Stimulated activated naive B cell treated with anti-CD40 and anti-IgM and Interleukin-4, amounts not matched to agents 10 μg/mL and 1 μg/mL and 100 μg/mL, for 72 hours (primary cell): ENCODE results near the gene ATF1.

Experiments
- ATAC-seq, 2 donors: fragments of 150-1000 bp; cut with Tn5 transposase; replicated peaks; 2 replicates each; pipeline ENCODE4 v1.10.0; 2021; ENCODE audit warnings: moderate library complexity in 1 of 2
- DNase-seq: peaks from one replicate; pipeline ENCODE4 v3.0.0; 2021
- H3K27ac Mint-ChIP-seq: one replicate; pipeline ENCODE4 v1.8.0; 2022; ENCODE audit warnings: mild to moderate bottlenecking, mixed read lengths
- H3K27me3 Mint-ChIP-seq, 2 donors: one replicate each; pipeline ENCODE4 v1.8.0; 2022; ENCODE audit warnings: mixed read lengths in 2 of 2
- H3K36me3 Mint-ChIP-seq, 2 donors: one replicate each; pipeline ENCODE4 v1.8.0; 2022; ENCODE audit warnings: mixed read lengths in 2 of 2, mild to moderate bottlenecking in 1 of 2
- H3K4me1 Mint-ChIP-seq, 2 donors: one replicate each; pipeline ENCODE4 v1.8.0; 2022; ENCODE audit warnings: mixed read lengths in 2 of 2, mild to moderate bottlenecking in 1 of 2
- H3K4me3 Mint-ChIP-seq, 2 donors: one replicate each; pipeline ENCODE4 v1.8.0; 2022; ENCODE audit warnings: mild to moderate bottlenecking in 2 of 2, mixed read lengths in 2 of 2, moderate library complexity in 1 of 2
- H3K9me3 Mint-ChIP-seq, 2 donors: one replicate each; pipeline ENCODE4 v1.8.0; 2022; ENCODE audit warnings: mixed read lengths in 2 of 2, mild to moderate bottlenecking in 1 of 2

The ATF1 gene

DNA sequence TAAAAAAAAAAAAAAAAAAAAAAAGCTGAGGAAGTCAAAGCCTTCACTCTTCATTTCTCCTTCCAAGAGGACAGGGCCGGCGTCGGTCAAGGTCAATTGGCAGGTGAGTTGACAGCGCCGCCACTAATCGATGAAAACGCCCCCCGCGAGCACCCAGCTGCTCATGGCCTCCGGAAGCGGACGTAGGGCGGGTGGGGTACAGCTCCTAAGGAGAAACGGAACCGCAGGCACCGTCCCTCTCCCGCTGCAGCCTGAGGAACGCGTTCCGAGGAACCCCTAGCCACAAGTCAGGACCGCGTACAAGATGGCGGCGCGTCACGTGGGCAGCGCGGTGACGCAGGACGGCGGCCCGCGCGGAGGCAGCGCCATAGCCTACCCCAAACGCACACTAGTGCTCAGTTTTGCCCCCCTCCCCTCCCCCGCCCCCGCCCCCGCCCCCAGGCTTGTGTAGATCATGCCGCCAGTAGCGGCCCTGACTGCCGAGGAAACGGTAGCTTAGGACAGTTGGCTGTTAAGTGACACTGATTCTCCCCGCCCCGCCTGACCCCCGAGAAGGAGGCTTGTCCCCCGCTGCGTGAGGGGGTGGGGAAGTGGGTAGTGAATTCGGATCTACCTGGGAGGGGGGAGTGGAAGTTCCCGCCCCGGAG is at the start of gene ATF1:
Gene ATF1 (plus strand): TSS at position 463 of the 647 bp plus-strand sequence. CDS start 16,045 bp downstream, outside the sequence.
- Mint-ChIP-seq H3K36me3 (peaks cover 4 to 19% of the 10 kb centered on the region in 2 donors), H3K27me3 (no peaks in the 10 kb centered on the region), H3K27ac (peak within 1 kb of the TSS; percentile 99), H3K9me3 (peaks cover 3 to 4% of the 10 kb centered on the region in 2 donors), H3K4me3 (peak within 1 kb of the TSS; percentile 97 to 98), H3K4me1 (peaks cover 18 to 33% of the 10 kb centered on the region in 2 donors)
- ATAC-seq (peak; percentile 83 to 87), DNase-seq (peak; percentile 89)

DNA sequence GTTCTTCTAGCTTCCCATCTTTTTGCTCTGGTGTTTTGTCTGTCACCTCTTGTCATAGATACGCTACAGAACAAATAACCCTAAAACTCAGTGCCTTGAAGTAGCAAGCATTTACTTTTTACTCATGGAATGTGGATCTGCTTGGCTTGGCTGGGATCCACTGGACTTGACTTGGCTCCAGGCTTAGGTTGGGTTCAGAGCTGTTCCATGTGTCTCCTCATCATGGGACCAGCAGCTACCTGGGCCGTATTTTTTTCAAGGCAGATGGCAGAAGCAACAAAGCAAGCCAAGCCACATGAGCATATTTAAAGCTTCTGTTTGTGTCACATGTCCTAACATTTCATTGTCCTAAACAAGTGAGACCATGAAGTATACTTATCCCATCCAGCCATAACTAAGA is 48.7 kb upstream of the ATF1 start:
- peaks cover 18 to 33% of the 10 kb centered on the region in 2 donors for H3K36me3 Mint-ChIP-seq
- ATAC-seq = no peak
- DNase-seq = no peak
- no peaks in the 10 kb centered on the region for H3K4me1 Mint-ChIP-seq
- no peak overlapping the region for H3K27ac Mint-ChIP-seq
- no peaks in the 10 kb centered on the region for H3K27me3 Mint-ChIP-seq
- H3K9me3 Mint-ChIP-seq = no peaks in the 10 kb centered on the region
- no peak overlapping the region for H3K4me3 Mint-ChIP-seq

DNA sequence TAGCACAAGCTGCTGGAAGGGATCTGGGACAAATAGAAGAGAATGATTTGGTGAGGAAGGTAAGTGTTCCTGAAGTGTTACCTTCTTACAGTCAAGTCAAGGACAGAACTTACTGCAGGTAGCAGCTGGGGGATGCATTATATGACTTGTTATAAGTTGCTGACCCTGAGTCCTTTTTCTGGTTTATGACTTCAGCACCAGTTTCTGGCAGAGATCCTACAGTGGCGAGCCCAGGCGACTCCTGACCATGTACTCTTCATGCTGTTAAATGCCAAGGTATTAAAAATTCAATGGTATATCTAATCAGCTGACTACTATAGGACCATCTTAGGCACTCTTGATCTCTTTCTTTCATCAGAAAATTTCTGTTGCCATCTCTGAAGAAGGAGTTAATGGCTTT is 45.1 kb upstream of the ATF1 start:
- peaks cover 40 to 47% of the 10 kb centered on the region in 2 donors for H3K36me3 Mint-ChIP-seq
- no peak overlapping the region for H3K27ac Mint-ChIP-seq
- DNase-seq = no peak
- no peak overlapping the region for H3K4me3 Mint-ChIP-seq
- H3K4me1 Mint-ChIP-seq = peaks cover 8 to 12% of the 10 kb centered on the region in 2 donors
- no peaks in the 10 kb centered on the region for H3K27me3 Mint-ChIP-seq
- no peaks in the 10 kb centered on the region for H3K9me3 Mint-ChIP-seq
- ATAC-seq = no peak

DNA sequence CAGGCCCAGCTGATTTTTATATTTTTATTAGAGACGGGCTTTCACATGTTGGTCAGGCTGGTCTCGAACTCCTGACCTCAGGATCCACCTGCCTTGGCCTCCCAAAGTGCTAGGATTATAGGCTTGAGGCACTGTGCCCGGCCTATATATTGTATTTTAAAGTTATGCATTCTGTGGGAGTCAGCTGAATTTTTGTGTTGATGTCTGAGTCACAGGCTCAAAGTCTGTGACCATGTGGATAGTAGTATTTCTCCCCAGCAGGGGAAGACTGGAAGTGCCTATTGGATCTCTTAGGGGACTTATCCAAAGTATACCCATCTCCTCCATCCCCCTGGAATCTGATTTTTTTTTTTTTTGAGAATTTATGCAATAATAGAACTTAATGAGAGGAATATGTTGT is 43.8 kb upstream of the ATF1 start:
- Mint-ChIP-seq H3K9me3 (no peaks in the 10 kb centered on the region), H3K36me3 (peaks cover 38 to 53% of the 10 kb centered on the region in 2 donors), H3K4me1 (peaks cover 8 to 12% of the 10 kb centered on the region in 2 donors), H3K4me3 (no peak overlapping the region), H3K27me3 (no peaks in the 10 kb centered on the region), H3K27ac (no peak overlapping the region)
- DNase-seq = no peak
- no peak for ATAC-seq

DNA sequence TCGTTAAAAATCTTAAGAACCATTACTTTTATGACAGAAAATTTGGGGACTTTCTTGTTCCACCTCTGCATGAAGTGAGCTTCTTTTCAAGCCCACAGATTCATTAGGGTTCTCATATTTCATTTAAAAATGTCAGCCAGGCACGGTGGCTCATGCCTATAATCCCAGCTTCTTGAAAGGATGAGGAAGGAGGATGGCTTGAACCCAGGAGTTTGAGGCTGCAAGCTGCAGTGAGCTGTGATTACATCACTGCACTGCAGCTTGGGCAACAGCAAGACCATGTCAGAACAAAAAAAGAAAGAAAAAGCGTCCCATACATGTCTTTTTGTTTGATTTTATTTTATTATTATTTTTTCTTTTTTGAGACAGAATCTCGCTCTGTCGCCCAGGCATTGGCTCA is 43.4 kb upstream of the ATF1 start:
- H3K27me3 Mint-ChIP-seq = no peaks in the 10 kb centered on the region
- peaks cover 8 to 12% of the 10 kb centered on the region in 2 donors for H3K4me1 Mint-ChIP-seq
- ATAC-seq = no peak
- H3K4me3 Mint-ChIP-seq = no peak overlapping the region
- peaks cover 38 to 56% of the 10 kb centered on the region in 2 donors for H3K36me3 Mint-ChIP-seq
- no peak for DNase-seq
- H3K9me3 Mint-ChIP-seq = no peaks in the 10 kb centered on the region
- H3K27ac Mint-ChIP-seq = no peak overlapping the region

DNA sequence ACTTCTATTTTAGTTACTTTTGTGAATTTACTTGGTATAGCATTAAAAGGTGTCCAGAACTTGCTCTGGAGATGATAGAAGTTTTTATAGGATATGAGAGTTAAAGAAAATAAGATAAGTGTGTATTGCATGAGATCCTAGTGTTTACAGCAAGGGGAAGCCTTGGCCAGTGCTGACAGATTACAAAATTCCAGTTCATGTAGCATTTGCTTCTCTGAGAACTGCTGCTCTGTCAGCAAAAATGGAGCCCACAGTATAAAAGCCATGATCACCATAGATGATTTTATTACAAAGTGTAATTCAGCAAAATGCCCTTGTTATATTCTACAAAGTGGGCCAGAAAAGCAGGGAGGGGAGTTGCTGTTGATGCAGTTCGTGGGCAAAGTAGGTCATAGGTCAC is 40.0 kb upstream of the ATF1 start:
- Mint-ChIP-seq H3K36me3 (peaks cover 46 to 61% of the 10 kb centered on the region in 2 donors), H3K27me3 (no peaks in the 10 kb centered on the region), H3K9me3 (no peaks in the 10 kb centered on the region), H3K4me3 (no peak overlapping the region), H3K4me1 (peaks cover 8 to 12% of the 10 kb centered on the region in 2 donors), H3K27ac (no peak overlapping the region)
- ATAC-seq (no peak), DNase-seq (no peak)

DNA sequence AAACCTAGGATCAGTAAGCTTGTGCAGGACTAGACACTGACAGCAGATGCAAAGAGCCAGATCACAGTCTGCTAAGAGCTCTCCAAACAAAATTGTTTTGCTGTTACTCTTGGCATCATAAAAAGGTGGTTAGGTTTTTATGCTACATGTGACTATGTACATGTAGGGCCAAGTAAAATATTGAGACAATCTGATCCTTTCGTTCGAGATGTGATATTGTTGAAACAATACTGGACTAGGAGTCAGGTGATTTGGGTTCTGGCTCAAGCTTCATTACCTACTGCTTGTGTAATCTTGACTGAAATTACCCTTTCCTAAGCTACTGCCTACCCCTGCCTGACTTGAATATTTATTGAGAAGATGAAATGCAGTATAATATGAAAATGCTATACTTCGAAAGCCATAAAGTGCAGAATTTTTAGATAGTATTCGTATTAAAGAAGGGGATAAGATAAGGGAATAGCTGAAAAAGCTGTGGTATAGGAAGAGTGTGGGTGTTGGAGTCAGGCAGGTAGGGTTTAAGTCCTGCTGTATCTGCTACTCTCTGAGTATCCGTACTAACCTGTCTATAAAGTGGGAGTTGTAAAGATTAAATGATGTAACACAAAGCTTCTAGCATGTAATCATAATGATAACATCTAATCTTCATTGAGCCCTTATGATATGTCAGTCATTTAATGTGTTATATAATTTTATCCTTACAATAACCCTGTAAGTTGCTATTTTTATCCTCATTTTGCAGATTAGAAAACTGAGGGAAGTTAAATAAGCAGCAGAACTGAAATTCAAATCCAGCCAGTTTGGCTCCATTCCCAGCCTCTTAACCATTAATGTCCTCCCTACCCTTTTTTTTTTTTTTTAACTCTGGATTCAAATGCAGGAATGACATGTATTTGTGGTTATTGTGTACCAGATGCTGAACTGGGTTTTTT is 38.6 kb upstream of the ATF1 start:
- Mint-ChIP-seq H3K9me3 (no peaks in the 10 kb centered on the region), H3K27me3 (no peaks in the 10 kb centered on the region), H3K4me3 (no peak overlapping the region), H3K27ac (no peak overlapping the region), H3K4me1 (peaks cover 8 to 12% of the 10 kb centered on the region in 2 donors), H3K36me3 (peaks cover 50 to 68% of the 10 kb centered on the region in 2 donors)
- no peak for ATAC-seq
- no peak for DNase-seq

DNA sequence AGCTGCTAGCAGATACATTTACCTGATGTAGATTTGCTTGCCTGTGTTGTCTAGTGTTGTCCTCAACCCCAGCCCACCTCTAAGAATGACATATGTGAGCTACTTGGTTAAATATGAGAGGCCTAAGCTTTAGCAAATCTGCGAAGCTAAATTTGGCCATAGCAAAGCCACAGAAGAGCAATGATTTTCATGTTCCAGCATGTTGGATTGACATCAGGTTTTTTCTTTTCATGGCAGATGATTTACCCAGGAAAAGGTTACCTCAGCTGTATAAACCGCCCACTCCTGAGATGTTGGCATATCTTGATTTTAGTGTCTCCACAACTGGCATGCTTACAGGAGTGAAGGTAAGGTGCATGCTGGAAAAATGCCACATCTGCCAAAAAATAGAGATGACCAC is 36.4 kb upstream of the ATF1 start:
- Mint-ChIP-seq H3K4me3 (no peak overlapping the region), H3K9me3 (no peaks in the 10 kb centered on the region), H3K4me1 (peaks cover 5 to 7% of the 10 kb centered on the region in 2 donors), H3K27ac (no peak overlapping the region), H3K36me3 (peaks cover 49 to 74% of the 10 kb centered on the region in 2 donors), H3K27me3 (no peaks in the 10 kb centered on the region)
- DNase-seq = no peak
- ATAC-seq = no peak

DNA sequence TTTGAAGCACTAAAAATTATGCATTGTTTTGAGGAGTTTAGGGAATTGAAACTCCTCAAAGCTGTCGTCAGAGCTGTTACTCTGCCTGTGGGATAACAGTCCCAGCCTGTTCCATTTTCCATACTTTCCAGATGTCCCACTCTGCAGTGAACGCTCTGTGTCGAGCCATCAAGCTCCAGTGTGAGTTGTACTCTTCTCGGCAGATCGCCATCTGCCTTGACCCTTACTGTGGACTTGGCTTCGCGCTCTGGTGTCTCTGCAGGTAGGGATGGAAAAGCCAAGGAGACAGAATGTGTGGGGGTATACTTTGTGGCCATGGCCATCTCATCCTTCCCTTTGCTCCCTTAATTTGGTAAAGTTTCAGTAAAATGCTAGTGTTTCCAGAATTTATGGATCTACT is 35.5 kb upstream of the ATF1 start:
- peaks cover 45 to 73% of the 10 kb centered on the region in 2 donors for H3K36me3 Mint-ChIP-seq
- peak overlapping the region; percentile 10 for H3K27ac Mint-ChIP-seq
- H3K4me3 Mint-ChIP-seq = no peak overlapping the region
- DNase-seq = no peak
- no peaks in the 10 kb centered on the region for H3K9me3 Mint-ChIP-seq
- no peak for ATAC-seq
- H3K27me3 Mint-ChIP-seq = no peaks in the 10 kb centered on the region
- no peaks in the 10 kb centered on the region for H3K4me1 Mint-ChIP-seq

DNA sequence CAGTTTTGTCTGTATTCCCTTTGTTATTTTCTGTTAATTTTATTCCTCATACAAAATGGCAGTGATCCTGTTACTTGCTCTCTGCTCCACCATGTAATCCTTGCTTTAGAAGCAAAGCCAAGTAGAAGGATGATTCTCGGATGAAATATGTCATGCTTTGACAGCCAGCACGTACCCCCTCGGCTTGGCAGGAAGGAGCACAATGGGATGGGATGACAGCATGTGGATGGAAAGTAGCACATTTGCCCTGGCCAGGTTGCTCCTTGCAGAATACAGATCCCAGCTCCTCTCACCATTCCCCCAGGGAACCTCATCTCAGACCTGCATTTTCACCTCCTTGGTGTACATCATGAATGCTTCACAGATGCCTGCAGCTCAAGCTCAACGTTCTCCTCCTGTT is 35.1 kb upstream of the ATF1 start:
- Mint-ChIP-seq H3K4me3 (no peak overlapping the region), H3K9me3 (no peaks in the 10 kb centered on the region), H3K4me1 (no peaks in the 10 kb centered on the region), H3K27me3 (no peaks in the 10 kb centered on the region), H3K36me3 (peaks cover 42 to 73% of the 10 kb centered on the region in 2 donors), H3K27ac (peak overlapping the region; percentile 10)
- DNase-seq (no peak), ATAC-seq (no peak)

DNA sequence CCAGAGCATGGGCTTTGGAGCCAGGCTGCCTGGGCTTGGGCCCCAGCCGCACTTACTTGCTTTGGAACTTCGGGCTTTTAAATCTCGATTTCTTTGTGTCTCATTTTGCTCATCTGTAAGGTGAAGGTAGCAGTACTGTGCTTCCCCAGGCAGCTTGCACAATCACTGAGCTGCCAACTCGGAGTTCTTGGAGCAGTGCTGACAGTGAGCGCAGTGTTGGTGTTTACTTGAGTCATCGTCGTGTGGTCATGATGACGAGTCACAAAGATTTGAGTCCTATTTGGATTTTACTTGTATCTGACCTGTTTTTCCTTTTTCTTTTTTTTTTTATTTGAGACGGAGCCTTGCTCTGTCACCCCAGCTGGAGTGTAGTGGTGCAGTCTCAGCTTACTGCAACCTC is 31.3 kb upstream of the ATF1 start:
- no peaks in the 10 kb centered on the region for H3K4me1 Mint-ChIP-seq
- no peak for DNase-seq
- no peak overlapping the region for H3K4me3 Mint-ChIP-seq
- no peaks in the 10 kb centered on the region for H3K27me3 Mint-ChIP-seq
- H3K36me3 Mint-ChIP-seq = peaks cover 50 to 78% of the 10 kb centered on the region in 2 donors
- ATAC-seq = no peak
- H3K9me3 Mint-ChIP-seq = no peaks in the 10 kb centered on the region
- H3K27ac Mint-ChIP-seq = peak overlapping the region; percentile 42

DNA sequence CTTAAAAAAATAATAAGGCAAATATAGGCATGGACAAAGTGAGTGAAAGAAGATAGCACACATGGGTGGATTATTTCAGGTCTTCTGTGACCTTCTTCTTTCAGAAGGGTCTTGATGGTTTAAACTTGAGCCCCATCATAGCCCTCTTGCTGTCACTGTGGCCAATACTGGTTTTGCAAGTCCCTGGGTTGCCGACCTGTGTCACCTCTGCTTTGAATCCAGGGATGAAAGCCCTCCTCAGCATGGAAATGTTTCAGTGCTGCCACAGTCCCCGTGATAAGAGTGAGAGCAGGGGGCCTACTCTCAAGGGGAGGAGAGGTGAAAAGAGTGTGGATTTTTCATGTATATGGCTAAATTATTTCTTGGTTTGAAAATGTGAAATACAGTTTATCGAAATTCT is 30.2 kb upstream of the ATF1 start:
- no peak overlapping the region for H3K27ac Mint-ChIP-seq
- peaks cover 45 to 71% of the 10 kb centered on the region in 2 donors for H3K36me3 Mint-ChIP-seq
- DNase-seq (no peak), ATAC-seq (no peak)
- H3K9me3 Mint-ChIP-seq = no peaks in the 10 kb centered on the region
- H3K4me3 Mint-ChIP-seq = no peak overlapping the region
- H3K27me3 Mint-ChIP-seq = no peaks in the 10 kb centered on the region
- H3K4me1 Mint-ChIP-seq = no peaks in the 10 kb centered on the region

DNA sequence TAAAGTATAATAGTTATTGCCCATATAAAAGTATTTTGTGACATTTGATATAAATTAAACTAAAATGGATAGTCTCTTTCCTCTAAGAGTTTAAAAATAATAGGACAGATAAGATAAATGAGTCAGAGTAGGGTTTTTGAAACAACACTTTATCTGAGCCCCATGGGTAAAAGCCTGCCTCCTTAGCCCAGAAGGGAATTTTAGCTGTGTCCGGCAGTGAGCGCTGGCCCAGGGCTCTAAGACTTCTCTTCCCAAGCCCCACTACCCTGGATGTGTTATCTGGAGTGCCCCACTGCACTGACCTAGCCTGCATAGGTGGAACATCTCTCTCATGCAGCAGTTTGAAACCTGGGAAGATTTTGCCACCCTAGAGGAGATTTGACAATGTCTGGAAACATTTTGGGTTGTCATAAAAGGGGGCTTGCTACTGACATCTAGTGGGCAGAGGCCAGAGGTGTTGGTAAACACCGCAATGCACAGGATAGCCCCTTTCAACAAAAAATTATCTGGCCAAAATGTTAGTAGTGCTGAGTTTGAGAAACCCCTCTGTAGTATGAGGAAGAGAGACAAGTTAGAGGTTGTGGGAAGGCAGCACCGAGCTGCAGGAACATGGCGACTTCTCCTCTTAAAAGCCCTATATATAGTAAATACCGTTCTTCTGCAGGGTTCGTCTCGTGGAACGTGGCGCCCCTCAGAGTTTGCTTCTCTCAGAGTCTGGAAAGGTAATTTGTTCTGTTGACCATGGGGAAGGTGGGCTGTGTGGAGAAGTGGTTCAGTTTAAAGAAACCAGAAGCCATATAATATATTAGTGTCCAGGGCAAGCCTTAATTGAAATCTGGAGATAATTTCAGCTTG is 29.3 kb upstream of the ATF1 start:
- Mint-ChIP-seq H3K4me3 (no peak overlapping the region), H3K9me3 (no peaks in the 10 kb centered on the region), H3K36me3 (peaks cover 45 to 72% of the 10 kb centered on the region in 2 donors), H3K27ac (no peak overlapping the region), H3K27me3 (no peaks in the 10 kb centered on the region), H3K4me1 (no peaks in the 10 kb centered on the region)
- ATAC-seq (peak; percentile 51 to 57), DNase-seq (no peak)

DNA sequence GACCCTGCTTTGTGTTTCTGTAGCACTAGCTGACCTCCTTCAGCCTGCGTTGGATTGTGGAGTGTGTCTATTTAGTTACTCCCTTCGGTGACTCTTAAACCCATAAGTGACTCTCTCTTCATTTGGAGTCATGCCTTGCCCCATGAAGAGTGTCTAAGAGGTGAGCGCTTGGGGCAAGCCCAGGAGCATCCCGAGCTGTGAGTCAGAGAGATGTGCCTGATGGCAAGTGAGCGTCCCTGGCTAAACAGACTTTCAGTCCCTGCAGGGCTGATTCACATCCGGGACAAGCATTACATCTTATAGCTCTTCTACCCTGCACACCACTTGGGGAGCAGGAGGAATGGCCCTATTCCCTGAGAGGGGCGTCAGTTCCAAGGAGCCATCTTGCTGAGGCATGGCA is 24.3 kb upstream of the ATF1 start:
- Mint-ChIP-seq H3K27me3 (no peaks in the 10 kb centered on the region), H3K4me3 (no peak overlapping the region), H3K27ac (no peak overlapping the region), H3K4me1 (no peaks in the 10 kb centered on the region), H3K9me3 (no peaks in the 10 kb centered on the region), H3K36me3 (peaks cover 49 to 63% of the 10 kb centered on the region in 2 donors)
- ATAC-seq (no peak), DNase-seq (no peak)
